Glomerular endothelial cell (primary cell): ENCODE measurements around the gene TESPA1. TPM values are rescaled to one million over a fixed set of nuclear protein-coding genes. Genes with fewer than 3 reads are reported as not detected.

ENCODE experiments used
- DNase-seq: peaks from one replicate; pipeline ENCODE4 v3.0.0-alpha.2; 2011; ENCODE audit warnings: low read depth, low spot score; ENCODE audit errors: extremely low read depth
- total RNA-seq: library from RNA; depleted of rRNA; stranded (reverse); fragments of >200 nt; gene quantifications from 2 replicates; pipeline ENCODE4 v1.2.3, GENCODE V29; 2015

Gene TESPA1
- total RNA-seq, 1 donor from 2014 or later: not detected

GRCh38 chr12:54983536-54984101 is 943 bp downstream of the TESPA1 start:
- DNase-seq: no peak

- DNase-seq: no peak
Observed at GRCh38 chr12:54981796-54982195, 2.8 kb downstream of the TESPA1 start.

GRCh38 chr12:54980341-54980740 is 4.2 kb downstream of the TESPA1 start:
- DNase-seq: no peak

- no peak for DNase-seq
Observed at GRCh38 chr12:54977857-54978256, 6.7 kb downstream of the TESPA1 start.

GRCh38 chr12:54977155-54977554 is 7.4 kb downstream of the TESPA1 start:
- no peak for DNase-seq

DNA sequence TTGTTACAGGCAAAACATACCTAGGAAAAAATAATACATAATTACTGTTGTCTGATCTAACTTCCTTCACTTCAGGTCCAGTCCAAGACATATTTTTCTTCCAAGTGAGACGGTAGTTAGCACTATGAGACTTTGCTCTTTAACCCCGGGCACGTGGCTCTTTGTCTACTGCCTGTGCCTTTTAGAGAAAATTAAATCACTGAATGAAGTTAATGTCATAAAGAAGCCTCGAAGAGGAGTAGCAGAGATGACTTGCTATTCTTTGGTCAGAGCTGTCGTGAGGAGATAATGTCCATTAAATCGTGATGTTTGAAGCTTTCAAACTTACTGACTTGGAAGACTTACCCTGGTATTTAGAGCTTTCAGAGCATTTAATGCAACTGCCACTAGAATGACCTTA is 8.7 kb downstream of the TESPA1 start:
- DNase-seq: no peak

DNA sequence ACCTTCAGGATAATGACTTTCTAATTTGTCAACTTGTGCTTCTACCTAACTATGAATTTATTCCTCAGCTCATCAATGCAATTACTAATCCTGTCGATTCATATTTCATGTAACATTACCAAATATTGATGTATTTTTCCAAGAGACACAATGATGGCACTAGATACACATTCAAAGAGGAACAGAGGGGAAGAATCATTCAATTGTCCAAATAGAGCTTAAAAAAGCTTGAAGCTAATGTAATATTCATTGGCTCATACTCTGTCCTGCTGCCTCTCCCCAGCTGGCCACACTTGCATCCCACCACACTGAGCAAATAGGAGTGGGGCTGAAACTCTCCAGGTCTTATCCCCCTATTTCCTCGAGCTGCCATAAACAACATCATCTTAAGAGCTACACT is 9.3 kb downstream of the TESPA1 start:
- DNase-seq: no peak

- no peak for DNase-seq
Observed at GRCh38 chr12:54974279-54974678, 10.3 kb downstream of the TESPA1 start.

GRCh38 chr12:54973556-54973955 is 11.0 kb downstream of the TESPA1 start:
- no peak for DNase-seq

- DNase-seq: no peak
Observed at GRCh38 chr12:54970741-54971140, 13.8 kb downstream of the TESPA1 start.

DNA sequence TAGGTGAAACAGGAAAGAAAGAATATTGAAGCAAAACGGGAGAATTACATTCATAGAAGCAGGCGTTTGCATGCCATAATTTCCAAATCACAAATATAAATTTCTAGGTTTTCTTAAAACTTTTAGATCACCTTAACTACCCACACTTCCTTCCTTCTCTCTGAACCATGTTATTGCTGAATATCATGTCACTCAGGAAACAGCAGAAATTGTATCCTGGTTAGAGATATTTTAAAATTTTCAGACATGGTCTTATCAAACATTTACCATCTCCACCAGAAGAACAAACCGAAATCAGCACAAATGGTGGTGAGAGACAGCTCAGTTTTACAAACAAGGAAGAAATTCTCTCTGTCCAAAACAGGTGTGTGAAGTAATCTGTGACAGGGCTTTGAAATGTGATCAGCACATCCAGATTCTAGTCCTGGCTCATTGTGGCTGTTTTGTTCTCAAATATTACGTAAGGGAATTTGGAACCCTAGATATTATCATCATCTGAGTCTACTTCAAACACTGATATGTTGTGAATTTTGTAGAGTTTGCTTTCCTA is 16.3 kb downstream of the TESPA1 start:
- DNase-seq: no peak

DNA sequence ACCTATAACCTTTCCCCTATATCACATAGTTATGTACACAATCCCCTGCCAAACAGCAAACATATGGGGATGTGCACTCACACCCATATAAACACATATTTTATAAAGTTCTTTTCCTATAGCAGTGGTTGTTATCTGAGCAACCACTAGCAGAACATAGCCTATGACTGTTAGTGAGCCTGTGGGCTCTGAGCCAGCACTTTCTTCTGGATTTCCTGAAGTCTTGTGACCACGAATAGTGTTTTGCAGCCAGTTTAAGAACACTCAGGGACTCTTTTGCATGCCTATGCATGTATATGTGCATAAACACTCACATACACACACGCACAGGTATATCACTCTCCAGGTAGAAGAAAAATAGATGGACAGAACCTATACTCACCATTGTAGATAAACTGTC is 17.1 kb downstream of the TESPA1 start:
- no peak for DNase-seq

DNA sequence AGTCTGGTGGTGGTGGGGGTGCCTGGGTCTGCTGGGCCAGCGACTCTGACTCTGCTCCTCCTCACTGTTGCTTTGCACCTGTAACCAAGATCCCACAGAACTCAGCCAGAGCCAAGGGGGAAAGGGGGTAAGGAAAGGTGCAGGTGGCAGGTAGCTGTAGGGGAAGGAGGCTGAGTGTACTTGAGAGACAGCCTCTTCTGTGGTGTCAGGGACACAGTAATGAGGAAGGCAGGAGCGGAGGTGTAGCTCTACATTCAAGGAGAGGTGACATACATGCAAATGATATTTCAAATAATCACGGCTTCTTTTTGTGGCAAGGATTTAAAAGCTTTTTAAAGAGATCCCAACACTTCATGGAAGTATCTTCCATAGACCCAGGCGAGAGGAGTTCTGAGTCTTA is 23.4 kb downstream of the TESPA1 start:
- no peak for DNase-seq

GRCh38 chr12:54959291-54960018 is 25.1 kb downstream of the TESPA1 start:
- no peak for DNase-seq

GRCh38 chr12:54958048-54958658 is 26.4 kb downstream of the TESPA1 start:
- DNase-seq: peak; percentile 62

DNA sequence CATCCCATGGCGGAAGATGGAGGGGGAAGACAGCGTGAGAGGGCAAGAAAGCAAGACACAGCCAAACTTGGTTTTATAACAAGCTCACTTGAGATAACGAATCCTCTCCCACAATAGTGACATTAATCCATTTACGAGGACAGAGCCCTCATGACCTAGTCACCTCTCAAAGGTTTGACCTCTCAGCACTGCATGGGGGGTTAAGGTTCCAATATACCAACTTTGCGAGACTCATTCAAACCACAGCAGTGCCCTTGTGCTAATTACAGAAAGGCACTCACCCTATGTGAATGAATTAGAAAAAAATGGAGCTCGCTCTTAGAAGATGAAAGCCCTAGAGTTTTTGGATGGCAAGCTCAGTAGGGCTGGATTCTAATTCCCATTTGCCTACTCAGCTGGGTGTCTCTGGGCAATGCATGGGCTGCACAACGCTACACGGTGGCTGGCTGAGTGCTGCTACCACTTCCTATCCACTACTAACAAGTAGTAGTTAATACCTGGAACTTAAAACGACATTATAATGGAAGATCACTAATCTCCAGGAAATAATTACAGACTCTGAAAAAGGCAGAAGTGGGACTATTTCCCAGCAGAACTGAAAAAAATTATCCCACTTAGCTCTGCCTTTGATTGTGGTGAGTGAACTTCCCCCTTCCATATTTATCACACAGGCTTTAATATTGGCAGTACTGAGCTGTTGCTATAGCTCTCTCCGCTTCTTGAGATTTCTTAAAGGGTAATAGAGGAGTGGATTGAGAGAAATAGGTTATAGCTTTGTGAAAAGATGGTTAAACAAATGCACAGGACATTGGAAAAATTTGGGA is 27.5 kb downstream of the TESPA1 start:
- DNase-seq: no peak

GRCh38 chr12:54956322-54956721 is 28.2 kb downstream of the TESPA1 start:
- no peak for DNase-seq

DNA sequence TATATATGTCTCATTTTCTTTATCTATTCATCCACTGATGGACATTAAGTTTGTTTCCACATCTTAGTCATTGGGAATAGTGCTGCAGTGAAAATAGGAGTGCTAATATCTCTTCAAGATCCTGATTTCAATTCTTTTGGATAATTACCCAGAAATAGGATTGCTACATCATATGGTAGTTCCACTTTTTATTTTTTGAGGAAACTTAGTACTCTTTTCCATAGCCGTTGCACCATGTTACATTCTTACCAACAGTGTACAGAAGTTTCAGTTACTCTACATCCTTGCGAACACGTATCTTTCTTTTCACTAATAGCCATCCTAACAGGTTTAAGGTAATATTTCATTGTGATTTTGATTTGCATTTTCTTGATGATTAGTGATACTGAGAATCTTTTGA is 29.8 kb downstream of the TESPA1 start:
- no peak for DNase-seq

- no peak for DNase-seq
Observed at GRCh38 chr12:54954228-54954627, 30.3 kb downstream of the TESPA1 start.

DNA sequence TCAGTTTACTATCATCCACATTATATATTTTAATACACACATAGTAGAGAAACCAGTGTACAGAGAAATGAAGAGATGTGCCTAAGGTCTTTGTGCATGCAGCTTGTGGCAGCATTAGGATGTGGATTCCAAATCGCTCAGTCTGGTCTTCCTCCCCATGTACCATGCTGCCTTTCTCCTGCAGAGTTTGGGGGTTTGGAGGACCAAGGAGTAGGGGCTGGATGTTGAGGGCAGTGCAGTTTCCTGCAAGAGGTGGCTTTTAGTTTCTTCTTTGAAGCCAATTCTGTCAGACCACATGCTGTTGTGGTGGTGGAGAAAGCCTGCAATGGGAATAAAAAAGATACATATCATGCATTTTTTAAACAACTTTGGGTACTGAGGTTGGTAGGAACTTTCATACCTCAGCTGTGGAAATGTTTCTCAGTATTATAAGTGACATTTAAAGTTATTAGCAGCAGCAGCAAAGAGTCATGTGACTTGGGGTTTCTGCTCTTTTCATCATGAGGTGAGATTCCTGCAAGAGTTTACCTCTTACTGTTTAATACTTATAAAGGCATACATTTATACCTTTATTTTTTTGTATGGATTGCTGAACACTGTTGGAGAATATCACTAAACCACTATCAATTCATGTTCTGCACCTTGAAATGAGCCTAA is 34.4 kb downstream of the TESPA1 start:
- no peak for DNase-seq
